Stomach (tissue), 9 donors: Measurements from ENCODE around the gene CCL7. TPM values are rescaled to one million over a fixed set of nuclear protein-coding genes. Genes with fewer than 3 reads are reported as not detected.

Experiments
- DNase-seq, 2 donors: peaks; one replicate each; pipeline versions ENCODE4 v3.0.0 to v3.0.0-alpha.2; 2013 to 2019
- H3K27ac ChIP-seq, 5 donors: fragments of 200-600 bp in 4 of 5; sonication (generic) in 4 of 5; one replicate each; pipeline ENCODE4 v1.5.1; 2013 to 2019; ENCODE audit warnings: mild to moderate bottlenecking in 1 of 5, moderate library complexity in 1 of 5
- H3K27me3 ChIP-seq, 3 donors: fragments of 200-600 bp; sonication (generic); one replicate each; pipeline ENCODE4 v1.5.1; 2017 to 2019; ENCODE audit warnings: mixed run types in 1 of 3
- H3K36me3 ChIP-seq, 4 donors: fragments of 200-600 bp; sonication (generic); 1 replicate in 3 of 4; 2 replicates in 1 of 4; pipeline ENCODE4 v1.5.1; 2016 to 2019
- H3K4me1 ChIP-seq, 4 donors: fragments of 200-600 bp; sonication (generic); one replicate each; pipeline ENCODE4 v1.5.1; 2016 to 2019
- H3K4me3 ChIP-seq, 4 donors: fragments of 200-600 bp; sonication (generic) in 3 of 4; one replicate each; pipeline ENCODE4 v1.5.1; 2016 to 2019; ENCODE audit warnings: mild to moderate bottlenecking in 1 of 4
- H3K9me3 ChIP-seq, 4 donors: fragments of 200-600 bp; sonication (generic); one replicate each; pipeline ENCODE4 v1.5.1; 2016 to 2019
- EP300 ChIP-seq: sonication (generic); formaldehyde crosslinking; IDR thresholded peaks from one replicate; pipeline ENCODE4 v1.6.1; 2017; ENCODE audit warnings: antibody characterized with exemption
- POLR2A ChIP-seq, 4 donors: fragments of 450-650 bp; IDR thresholded peaks; one replicate each; pipeline ENCODE4 v1.6.1; 2016; ENCODE audit warnings: antibody characterized with exemption in 4 of 4, control low read depth in 2 of 4, mild to moderate bottlenecking in 1 of 4, moderate library complexity in 1 of 4
- POLR2AphosphoS5 ChIP-seq, 3 donors: sonication (generic); formaldehyde crosslinking; IDR thresholded peaks; one replicate each; pipeline ENCODE4 v1.6.1; 2016; ENCODE audit warnings: antibody characterized with exemption in 3 of 3
- WGBS, 5 donors: extraction: QIAGEN DNeasy Blood & Tissue Kit in 3 of 5; methylation state at CpG; one replicate each; pipeline versions ENCODE4 v1.1.5 to v1.1.7; 2013 to 2018; 5-methylcytosine and 5-hydroxymethylcytosine counted together
- intact Hi-C: fragments of 100-400 bp; cut with DNase I; formaldehyde crosslinking; loops from one replicate; pipeline ENCODE4 v1.15.1; 2023; ENCODE audit warnings: low total_unique reads
- polyA plus RNA-seq, 3 donors: library from polyadenylated mRNA; stranded (reverse); fragments of 200-250 nt; gene quantifications; one replicate each; pipeline ENCODE4 v1.2.3, GENCODE V29; 2013
- total RNA-seq, 5 donors: library from RNA; depleted of rRNA; stranded (reverse); fragments of >200 nt; gene quantifications; one replicate each; pipeline versions ENCODE4 v1.1.0 to v1.2.3, GENCODE V29; 2014 to 2016
- TF ChIP-seq, protein P1 (sequence below), 7 experiments: fragments of 450-650 bp in 4 of 7; fragments of 200-600 bp in 3 of 7; sonication (generic) in 3 of 7; IDR thresholded peaks; one replicate each; pipeline ENCODE4 v1.5.1; 2016 to 2019; ENCODE audit warnings: antibody characterized with exemption in 7 of 7, control low read depth in 2 of 7, mild to moderate bottlenecking in 1 of 7
- donor health status: healthy with polysubstance abuse.
- donor health status: Bipolar disorder and iron deficiency.
- donor health status: healthy.

Gene CCL7
- total and polyA plus RNA-seq, 8 donors: not detected

DNA sequence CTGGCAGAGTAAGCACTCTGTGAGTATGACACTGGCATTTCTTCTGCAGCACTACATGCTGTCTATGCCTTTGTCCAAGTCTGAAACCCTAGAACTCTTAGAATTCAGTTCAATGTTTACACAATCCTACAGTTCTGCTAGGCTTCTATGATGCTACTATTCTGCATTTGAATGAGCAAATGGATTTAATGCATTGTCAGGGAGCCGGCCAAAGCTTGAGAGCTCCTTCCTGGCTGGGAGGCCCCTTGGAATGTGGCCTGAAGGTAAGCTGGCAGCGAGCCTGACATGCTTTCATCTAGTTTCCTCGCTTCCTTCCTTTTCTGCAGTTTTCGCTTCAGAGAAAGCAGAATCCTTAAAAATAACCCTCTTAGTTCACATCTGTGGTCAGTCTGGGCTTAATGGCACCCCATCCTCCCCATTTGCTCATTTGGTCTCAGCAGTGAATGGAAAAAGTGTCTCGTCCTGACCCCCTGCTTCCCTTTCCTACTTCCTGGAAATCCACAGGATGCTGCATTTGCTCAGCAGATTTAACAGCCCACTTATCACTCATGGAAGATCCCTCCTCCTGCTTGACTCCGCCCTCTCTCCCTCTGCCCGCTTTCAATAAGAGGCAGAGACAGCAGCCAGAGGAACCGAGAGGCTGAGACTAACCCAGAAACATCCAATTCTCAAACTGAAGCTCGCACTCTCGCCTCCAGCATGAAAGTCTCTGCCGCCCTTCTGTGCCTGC is 15.2 kb upstream of the CCL7 start, which contains the start of gene CCL2:
Gene CCL2 (plus strand): TSS at position 635 of the 730 bp plus-strand sequence. CDS start 65 bp downstream, at position 700.
- H3K4me3 ChIP-seq: peak within 1 kb of the TSS; percentile 32 to 42 (median 40)
- H3K4me1 ChIP-seq: peaks cover 19 to 63% (median 53%) of the 10 kb centered on the region in 4 donors
- H3K36me3 ChIP-seq: no peaks in the 10 kb centered on the region
- peaks cover 0 to 3% (median 0%) of the 10 kb centered on the region in 3 donors for H3K27me3 ChIP-seq
- TF ChIP-seq, protein P1, sequence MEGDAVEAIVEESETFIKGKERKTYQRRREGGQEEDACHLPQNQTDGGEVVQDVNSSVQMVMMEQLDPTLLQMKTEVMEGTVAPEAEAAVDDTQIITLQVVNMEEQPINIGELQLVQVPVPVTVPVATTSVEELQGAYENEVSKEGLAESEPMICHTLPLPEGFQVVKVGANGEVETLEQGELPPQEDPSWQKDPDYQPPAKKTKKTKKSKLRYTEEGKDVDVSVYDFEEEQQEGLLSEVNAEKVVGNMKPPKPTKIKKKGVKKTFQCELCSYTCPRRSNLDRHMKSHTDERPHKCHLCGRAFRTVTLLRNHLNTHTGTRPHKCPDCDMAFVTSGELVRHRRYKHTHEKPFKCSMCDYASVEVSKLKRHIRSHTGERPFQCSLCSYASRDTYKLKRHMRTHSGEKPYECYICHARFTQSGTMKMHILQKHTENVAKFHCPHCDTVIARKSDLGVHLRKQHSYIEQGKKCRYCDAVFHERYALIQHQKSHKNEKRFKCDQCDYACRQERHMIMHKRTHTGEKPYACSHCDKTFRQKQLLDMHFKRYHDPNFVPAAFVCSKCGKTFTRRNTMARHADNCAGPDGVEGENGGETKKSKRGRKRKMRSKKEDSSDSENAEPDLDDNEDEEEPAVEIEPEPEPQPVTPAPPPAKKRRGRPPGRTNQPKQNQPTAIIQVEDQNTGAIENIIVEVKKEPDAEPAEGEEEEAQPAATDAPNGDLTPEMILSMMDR (IDR thresholded peaks at IDR 0.05): no peak
- TF ChIP-seq POLR2AphosphoS5 (IDR thresholded peaks at IDR 0.05) (peak; percentile 35 to 76 (median 50)), POLR2A (IDR thresholded peaks at IDR 0.05) (no peak), EP300 (no peak)
- 3 to 10% (median 5%) methylated on average over 11 of the region's 11 CpGs for whole genome bisulfite sequencing, 5 donors
- H3K9me3 ChIP-seq: no peaks in the 10 kb centered on the region
- intact Hi-C loops: no loop called here
- H3K27ac ChIP-seq: peak within 1 kb of the TSS; percentile 72 to 87 (median 84)
- peak; percentile 33 to 92 for DNase-seq

DNA sequence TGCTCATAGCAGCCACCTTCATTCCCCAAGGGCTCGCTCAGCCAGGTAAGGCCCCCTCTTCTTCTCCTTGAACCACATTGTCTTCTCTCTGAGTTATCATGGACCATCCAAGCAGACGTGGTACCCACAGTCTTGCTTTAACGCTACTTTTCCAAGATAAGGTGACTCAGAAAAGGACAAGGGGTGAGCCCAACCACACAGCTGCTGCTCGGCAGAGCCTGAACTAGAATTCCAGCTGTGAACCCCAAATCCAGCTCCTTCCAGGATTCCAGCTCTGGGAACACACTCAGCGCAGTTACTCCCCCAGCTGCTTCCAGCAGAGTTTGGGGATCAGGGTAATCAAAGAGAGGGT is 14.7 kb upstream of the CCL7 start:
- no peaks in the 10 kb centered on the region for H3K9me3 ChIP-seq
- TF ChIP-seq EP300: no peak
- no peak for TF ChIP-seq POLR2AphosphoS5 (IDR thresholded peaks at IDR 0.05)
- TF ChIP-seq, protein P1 (IDR thresholded peaks at IDR 0.05): no peak
- intact Hi-C loops: no loop called here
- no peaks in the 10 kb centered on the region for H3K36me3 ChIP-seq
- 19 to 31% (median 26%) methylated on average over 5 of the region's 5 CpGs for WGBS, 5 donors
- no peak for DNase-seq
- peaks cover 19 to 58% (median 48%) of the 10 kb centered on the region in 4 donors for H3K4me1 ChIP-seq
- H3K4me3 ChIP-seq: peak overlapping the region; percentile 32 to 42 (median 40)
- H3K27ac ChIP-seq: peak overlapping the region; percentile 39 to 87 (median 84)
- H3K27me3 ChIP-seq: peaks cover 0 to 3% (median 0%) of the 10 kb centered on the region in 3 donors

DNA sequence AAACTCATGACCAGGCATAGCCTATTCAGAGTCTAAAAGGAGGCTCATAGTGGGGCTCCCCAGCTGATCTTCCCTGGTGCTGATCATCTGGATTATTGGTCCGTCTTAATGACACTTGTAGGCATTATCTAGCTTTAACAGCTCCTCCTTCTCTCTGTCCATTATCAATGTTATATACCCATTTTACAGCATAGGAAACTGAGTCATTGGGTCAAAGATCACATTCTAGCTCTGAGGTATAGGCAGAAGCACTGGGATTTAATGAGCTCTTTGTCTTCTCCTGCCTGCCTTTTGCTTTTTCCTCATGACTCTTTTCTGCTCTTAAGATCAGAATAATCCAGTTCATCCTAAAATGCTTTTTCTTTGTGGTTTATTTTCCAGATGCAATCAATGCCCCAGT is 14.2 kb upstream of the CCL7 start:
- H3K27ac ChIP-seq: peak overlapping the region; percentile 39 to 87 (median 84)
- peak overlapping the region; percentile 32 to 42 (median 40) for H3K4me3 ChIP-seq
- intact Hi-C loops: no loop called here
- 35 to 72% (median 63%) methylated on average over 1 of the region's 1 CpG for WGBS, 5 donors
- TF ChIP-seq EP300 (no peak), POLR2AphosphoS5 (IDR thresholded peaks at IDR 0.05) (no peak), POLR2A (IDR thresholded peaks at IDR 0.05) (no peak)
- TF ChIP-seq, protein P1 (IDR thresholded peaks at IDR 0.05): no peak
- peaks cover 19 to 53% (median 43%) of the 10 kb centered on the region in 4 donors for H3K4me1 ChIP-seq
- H3K27me3 ChIP-seq: peaks cover 0 to 3% (median 0%) of the 10 kb centered on the region in 3 donors
- H3K9me3 ChIP-seq: no peaks in the 10 kb centered on the region
- no peak for DNase-seq
- no peaks in the 10 kb centered on the region for H3K36me3 ChIP-seq

DNA sequence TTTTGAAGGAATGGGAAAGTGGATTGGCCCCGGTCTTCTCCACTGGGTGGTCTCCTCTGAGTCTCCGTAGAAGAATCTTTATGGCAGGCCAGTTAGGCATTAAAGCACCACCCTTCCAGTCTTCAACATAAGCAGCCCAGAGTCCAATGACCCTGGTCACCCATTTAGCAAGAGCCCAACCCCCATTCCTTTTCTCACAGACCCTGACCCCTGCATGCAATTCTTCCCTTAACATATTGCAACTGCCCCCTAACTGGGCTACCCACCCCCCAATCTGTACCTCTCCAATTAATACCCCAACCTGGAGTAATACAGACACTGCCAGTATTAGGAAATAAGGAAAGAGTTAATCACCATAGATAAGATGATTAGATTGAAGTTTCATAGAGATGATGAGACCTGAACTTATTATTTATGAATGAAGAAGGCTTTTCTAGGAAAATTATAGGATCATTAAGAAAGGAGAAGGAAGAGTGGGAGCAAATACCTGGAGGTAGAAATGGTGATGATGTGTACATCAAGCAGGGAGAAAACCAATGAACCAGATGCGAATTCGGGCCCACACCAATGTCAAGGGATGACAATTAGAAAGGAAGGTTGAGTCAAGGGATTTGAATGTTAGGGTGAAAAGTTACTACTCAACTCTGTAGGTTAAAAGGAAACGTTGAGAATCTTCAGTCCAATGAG is 12.6 kb upstream of the CCL7 start:
- H3K27me3 ChIP-seq: no peaks in the 10 kb centered on the region
- H3K9me3 ChIP-seq: no peaks in the 10 kb centered on the region
- H3K4me3 ChIP-seq: no peak overlapping the region
- H3K27ac ChIP-seq: peak overlapping the region in 1 of 5 donors; percentile 87
- no peak for DNase-seq
- TF ChIP-seq, protein P1 (IDR thresholded peaks at IDR 0.05): no peak
- TF ChIP-seq POLR2AphosphoS5 (IDR thresholded peaks at IDR 0.05): no peak
- no peak for TF ChIP-seq POLR2A (IDR thresholded peaks at IDR 0.05)
- TF ChIP-seq EP300: no peak
- H3K36me3 ChIP-seq: no peaks in the 10 kb centered on the region
- peaks cover 19 to 37% (median 29%) of the 10 kb centered on the region in 4 donors for H3K4me1 ChIP-seq
- WGBS, 5 donors: 70 to 81% (median 73%) methylated on average over 5 of the region's 5 CpGs
- intact Hi-C loops: no loop called here
